T-helper 2 cell (primary cell): ENCODE measurements around the gene PER3.

Source experiments
- DNase-seq, 5 experiments: peaks; one replicate each; pipeline versions ENCODE4 v3.0.0 to v3.0.0-alpha.2; 2012 to 2022
- total RNA-seq, 2 donors: gene quantifications; one replicate each; lab custom pipeline; 2026; lab: John Stamatoyannopoulos, UW

PER3 gene
- total RNA-seq = 14.3 to 19.0 reads per million in 2 donors

DNA sequence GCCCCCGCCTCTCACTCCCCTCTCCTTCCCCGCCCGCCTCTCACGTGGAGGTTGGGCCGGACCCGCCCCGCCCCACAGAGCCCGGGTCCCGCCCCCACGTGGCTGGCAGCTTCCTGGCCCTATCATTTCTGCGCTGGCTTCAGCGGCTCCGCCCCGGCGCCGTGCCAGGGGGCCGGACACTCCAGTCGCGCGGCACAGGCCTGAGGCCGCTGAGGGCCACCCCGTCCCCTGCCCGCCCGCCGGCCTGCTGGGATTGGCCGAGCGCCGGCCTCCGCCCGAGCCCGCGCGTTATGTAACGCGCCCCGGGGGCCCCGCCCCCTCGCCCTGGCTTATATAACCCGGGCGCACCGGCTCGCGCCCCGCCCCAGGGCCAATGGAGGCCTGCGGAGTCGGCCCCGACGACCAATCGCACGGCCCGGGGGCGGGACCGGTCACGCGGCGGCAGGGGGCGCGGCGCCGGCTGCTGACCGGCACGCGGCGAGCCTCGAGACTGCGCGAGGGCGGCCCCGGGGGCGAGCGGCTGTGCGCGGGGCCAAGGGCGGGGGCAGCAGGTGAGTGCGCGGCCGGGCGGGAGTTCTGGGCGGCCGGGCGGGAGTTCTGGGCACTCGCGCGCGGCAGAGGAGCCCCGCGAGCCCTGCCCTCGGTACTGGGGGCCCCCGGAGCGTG, at the start of gene PER3:
TSS of gene PER3 (plus strand) at position 466 of the 666 bp plus-strand sequence. CDS start 587 bp downstream, outside the sequence.
- DNase-seq = peak; percentile 85 to 94 (median 87)

DNA sequence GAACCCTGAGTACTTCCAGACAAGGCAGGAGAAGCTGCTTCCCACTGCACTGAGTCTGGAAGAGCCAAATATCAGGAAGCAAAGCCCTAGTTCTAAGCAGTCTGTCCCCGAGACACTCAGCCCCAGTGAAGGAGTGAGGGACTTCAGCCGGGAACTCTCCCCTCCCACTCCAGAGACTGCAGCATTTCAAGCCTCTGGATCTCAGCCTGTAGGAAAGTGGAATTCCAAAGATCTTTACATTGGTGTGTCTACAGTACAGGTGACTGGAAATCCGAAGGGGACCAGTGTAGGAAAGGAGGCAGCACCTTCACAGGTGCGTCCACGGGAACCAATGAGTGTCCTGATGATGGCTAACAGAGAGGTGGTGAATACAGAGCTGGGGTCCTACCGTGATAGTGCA, 46.0 kb upstream of the PER3 start:
- DNase-seq = no peak

DNA sequence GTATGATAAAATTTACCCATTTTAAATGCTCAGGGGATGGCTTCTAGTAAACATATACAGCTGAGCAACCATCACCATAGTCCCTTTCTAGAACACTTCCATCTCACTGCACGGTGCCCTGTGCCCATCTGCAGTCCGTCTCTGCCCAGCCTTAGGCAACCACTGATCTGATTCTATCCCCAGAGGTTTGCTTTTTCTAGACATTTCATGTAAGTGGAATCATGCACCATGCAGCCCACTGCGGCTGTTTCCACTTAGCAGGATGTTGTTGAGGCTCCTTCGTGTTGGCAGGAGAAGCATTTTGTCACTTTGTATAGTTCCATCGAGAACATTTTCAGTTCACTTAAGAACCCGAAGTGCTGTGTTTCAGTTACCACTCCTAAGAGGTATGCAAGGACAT, 40.7 kb upstream of the PER3 start:
- DNase-seq = no peak

DNA sequence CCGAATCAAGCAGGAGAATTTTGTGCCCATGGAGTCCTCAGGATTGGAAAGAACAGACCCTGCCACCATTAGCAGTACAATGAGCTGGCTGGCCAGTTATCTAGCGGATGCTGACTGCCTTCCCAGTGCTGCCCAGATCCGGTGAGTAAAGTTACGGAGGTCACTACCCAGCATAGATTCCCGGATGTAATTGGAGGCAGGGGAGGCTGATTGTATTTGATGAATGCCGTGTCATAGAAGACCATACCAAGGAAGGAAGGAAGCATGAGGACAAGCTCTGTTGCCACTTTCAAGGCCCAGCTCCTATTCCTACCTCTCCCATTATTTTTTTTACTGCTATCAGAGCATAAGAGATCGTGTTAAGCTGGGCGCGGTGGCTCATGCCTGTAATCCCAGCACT, 39.2 kb upstream of the PER3 start:
- no peak for DNase-seq

DNA sequence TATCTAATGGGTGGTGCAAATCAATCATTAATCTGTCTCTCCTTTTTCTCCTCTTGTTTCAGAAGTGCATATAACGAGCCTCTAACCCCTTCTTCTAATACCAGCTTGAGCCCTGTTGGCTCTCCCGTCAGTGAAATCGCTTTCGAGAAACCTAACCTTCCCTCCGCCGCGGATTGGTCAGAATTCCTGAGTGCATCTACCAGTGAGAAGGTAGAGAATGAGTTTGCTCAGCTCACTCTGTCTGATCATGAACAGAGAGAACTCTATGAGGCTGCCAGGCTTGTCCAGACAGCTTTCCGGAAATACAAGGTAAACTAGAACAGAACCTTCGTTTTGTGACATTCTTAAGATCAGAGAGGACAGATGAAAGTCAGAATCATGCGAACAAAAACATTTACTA, 38.3 kb upstream of the PER3 start:
- no peak for DNase-seq

DNA sequence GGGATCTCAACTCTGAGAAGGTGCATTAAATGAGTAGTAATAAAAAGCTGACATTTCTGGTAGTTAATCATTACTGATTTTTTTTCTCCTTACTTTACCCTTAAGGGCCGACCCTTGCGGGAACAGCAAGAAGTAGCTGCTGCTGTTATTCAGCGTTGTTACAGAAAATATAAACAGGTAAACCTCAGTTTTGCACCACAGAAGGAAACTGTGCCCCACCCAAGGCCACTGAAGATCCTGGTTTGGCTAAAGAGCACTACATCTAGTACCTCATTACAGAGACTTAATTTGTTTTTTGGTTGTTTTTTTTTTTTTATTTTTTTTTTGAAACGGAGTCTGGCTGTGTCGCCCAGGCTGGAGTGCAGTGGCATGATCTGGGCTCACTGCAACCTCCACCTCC, 36.5 kb upstream of the PER3 start:
- DNase-seq = no peak

DNA sequence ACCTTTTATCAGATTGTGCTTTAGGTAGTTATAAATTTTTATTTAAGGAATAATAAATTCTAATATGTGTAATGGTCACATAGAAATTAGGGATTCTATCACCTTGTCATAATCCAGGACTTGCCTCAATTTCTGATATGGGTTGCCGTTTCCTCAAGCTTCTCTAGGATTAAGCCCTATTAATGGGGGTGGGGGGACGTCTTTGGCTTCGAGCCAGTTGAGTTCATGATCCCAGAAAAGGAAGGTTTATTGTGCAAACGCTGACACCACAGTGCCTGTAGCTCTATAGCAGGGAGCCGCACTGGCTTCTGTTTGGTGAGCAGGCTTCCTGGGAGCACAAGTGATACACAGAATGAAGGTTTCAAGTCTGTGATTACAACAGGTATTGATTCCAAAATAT, 35.0 kb upstream of the PER3 start:
- no peak for DNase-seq

DNA sequence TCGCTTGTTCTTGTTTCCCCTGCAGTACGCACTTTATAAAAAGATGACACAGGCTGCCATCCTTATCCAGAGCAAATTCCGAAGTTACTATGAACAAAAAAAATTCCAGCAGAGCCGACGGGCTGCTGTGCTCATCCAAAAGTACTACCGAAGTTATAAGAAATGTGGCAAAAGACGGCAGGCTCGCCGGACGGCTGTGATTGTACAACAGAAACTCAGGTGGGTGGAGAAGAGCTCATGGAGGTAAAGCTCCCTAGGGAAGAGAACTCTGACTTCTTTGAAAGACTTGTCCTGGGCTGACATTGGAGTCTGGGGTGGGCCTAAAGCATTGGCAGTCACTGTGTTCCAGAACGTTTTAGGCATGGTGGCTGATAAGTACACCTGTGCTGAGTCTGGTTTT, 32.9 kb upstream of the PER3 start:
- no peak for DNase-seq

DNA sequence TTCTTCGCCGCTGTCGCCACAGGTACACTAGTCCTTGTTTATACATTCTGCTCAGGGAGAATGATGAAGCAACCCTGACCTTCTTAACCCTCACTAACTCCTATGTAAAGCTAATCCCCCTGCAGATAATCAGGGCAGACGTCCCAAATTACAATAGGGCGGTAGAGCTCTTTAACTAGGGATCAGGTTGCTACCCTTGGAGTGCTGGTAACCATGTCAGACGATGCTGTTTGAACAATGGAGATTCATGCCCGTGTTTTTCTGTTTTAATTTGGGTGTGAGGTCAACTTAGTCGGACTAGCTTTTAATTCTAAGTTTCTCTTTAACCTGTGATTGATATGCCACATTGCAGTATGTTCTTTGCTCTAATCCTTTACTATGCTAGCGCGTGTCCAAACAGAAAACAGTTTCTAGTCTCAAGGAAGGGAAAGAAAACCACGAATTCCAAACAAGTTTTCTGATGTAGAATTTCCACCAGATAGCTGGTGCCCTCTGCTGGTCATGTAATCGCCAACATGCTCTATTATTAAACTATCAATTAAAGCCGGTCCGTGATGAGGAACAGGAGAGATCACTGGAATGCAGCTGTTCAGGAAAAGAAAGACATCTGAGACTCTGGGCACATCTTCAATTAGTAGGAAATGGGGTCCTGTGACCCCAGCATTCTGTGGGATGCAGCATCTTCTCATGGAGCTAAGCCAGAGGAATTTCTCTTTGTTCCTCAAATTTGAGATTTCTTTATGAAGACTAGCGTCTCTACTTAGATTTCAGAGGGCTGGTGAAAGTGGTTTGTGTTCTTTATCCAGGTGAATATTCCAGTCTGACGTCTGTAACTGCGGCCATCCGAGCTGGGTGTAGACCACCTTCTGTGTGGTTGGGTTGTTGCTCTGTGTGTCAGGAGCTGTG, 31.3 kb upstream of the PER3 start:
- peak in 4 of 5 experiments; percentile 20 to 31 (median 28) for DNase-seq

DNA sequence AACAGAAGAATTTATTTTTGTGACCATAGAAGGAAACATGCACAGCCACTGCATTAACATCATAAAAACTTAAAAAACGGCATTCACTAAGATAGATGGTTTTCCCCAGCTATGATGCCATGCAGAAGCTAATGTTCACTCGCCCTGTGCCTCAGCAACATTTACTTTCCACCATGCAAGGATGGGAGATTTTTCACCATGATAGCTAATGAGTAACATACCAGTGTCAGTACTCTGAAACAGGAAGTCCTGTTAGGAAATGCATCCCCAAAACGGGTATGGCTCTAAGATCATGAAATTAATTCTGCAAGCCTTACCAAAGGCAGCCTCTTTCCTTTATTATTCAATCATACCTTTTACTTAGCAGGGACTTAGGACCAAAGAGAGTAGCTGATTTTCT, 30.4 kb upstream of the PER3 start:
- DNase-seq = no peak

DNA sequence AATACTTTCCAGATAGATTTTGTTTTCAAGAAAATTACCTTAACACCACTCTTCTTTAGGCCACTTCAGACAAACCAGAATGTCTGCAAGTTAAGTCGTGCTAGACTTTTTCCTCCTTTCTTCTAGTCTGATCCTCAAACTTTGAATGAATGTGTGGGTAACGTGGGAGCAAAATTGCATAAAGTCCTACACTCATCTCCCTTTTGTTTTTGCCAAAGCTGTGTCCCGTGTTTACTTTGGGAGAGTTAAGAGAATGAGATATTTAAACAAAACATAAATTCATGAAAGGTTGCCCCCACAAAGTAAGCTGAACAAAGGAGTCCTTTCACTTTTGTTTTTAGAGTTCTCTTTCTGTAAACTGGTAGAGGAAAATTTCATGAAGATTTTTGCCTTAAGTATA, 29.9 kb upstream of the PER3 start:
- no peak for DNase-seq

DNA sequence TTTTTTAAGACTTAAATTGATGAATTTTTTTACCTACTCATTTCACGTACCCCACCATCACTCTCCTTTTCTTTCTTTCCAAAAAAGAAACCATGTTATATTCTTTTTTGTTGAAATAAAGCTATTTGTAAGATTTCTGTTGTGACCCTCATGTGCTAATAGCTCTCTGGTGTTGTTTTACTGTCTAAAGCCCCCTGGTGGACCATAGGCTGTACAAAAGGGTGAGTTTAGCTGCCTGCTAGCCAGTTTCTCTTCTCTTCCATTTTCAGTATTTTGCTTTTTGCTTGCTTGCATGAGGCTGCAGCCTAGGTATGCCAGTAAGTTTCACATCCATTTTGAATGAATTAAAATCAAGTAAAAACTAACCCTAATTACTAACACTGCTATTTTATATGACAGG, 28.6 kb upstream of the PER3 start:
- DNase-seq = peak in 1 of 5 experiments; percentile 12

DNA sequence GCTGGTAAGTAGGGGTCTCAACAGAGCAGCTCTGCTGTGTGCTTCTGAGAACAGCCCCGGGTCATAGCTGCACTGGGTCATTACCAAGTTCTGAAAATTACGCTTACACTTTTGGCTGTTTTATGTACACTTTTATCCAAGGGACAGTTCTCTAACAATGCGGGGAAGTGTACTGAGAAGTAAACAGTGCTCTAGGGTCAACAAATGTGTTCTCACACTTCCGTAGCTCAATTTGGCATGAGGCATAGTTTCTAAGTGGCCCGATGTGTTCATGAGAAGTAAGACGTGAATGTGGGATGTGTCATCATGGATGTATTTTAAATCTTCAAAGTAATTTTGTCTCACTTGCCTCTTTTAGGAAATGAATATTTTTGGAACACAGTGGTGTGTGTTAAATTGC, 23.8 kb upstream of the PER3 start:
- no peak for DNase-seq

DNA sequence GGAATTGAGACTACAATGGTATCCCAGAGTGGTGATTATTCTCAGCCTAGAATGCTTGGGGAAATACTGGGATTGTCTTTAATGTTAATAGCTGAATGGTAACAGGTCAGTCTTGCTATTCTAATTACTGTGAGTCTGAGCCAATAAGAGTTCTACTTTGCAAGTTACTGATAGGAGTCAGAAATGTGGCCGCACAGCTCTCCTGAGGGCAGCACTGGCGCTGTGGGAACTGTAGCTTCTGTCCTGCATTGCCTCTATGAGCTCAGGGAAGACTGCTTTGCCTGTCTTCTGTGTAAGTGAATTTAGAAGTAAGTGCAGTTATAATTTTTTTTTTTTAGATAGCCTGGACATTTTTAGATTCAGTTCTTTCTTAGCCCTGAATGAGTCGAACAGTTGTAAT, 23.0 kb upstream of the PER3 start:
- DNase-seq = no peak

DNA sequence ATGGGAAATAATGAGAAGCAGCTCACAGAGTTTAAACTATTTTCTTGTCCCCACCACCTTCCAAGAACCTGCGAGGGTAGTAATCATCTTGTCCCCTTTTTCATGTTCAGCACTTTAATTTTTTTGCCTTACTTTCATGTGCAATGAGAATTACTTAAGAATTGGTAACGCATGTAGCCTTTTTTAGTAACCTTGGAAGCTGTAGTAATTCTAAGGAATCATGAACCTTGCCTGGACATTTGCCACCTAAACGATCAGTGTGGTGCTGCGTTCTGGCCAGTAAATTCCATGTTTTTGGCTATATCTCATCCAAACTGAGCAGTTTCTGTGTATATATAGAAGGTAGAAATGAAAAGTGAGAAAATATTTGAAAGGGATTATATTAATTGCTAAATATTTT, 16.9 kb upstream of the PER3 start:
- no peak for DNase-seq

DNA sequence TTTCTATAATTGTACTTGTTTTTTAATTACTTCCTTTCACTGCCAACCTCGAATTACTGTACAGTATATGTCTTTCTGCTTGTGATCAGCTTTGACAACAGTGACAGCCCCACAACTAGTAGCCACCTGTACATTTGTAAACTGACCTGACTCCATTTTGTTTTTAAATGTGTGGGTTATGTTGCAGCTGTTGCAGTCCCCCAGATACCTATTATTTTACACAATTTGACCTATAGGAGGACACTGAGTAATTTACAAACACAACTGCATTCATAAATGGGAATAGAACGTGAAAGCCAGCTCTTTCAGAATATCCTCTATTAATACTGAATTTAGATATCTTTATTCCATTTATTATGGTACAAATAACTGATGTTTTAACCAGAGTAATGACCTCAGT, 15.5 kb upstream of the PER3 start:
- no peak for DNase-seq

DNA sequence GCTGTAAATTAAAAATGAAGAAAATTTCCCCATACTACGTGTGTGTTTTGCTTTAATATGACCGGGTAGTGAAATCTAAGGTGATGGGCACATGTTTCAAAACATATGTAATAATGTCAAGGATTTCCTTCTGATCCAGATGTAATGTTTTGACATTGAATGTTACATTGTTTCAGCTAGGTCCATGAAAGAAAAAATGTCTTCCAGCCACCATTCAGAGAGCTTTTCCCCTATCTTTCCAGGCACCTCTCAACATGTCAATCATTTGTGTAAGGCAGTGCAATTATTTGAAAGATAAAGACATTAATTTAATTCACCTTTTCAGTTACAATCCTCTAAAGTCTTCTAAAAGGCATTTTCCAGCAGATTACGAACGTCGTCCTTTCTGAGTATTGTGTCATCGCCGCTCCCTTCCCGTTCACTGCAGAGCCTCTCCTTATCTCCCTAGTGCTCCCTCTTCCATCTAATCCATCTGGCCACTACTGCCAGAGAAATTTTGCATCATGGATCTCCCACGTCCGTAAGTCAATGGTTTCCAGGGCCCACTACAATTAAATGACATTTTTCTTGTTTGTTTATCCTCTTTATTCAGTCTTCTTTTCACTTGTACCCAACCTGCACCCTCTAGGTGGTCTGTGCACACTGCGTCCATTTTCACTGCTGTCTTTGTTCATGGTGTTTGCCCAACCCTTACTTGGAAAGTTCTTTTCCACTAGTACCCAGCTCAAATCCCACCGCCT, 14.2 kb upstream of the PER3 start:
- DNase-seq = no peak

DNA sequence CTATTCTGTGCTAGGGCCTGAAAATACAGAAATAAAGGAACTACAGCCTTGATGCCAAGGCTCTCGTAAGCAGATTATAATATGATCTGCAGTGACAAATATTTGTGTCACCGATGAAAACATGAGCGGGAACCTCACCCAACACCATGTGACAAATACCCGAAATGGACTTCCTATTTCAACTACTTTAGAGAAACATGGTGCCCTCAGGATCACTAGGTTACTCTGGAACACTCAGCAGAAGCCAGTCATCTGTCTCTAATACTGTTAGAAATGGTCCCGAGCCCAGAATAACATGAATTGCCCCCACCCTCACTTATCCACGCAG, 13.5 kb upstream of the PER3 start:
- peak in 1 of 5 experiments; percentile 31 for DNase-seq

DNA sequence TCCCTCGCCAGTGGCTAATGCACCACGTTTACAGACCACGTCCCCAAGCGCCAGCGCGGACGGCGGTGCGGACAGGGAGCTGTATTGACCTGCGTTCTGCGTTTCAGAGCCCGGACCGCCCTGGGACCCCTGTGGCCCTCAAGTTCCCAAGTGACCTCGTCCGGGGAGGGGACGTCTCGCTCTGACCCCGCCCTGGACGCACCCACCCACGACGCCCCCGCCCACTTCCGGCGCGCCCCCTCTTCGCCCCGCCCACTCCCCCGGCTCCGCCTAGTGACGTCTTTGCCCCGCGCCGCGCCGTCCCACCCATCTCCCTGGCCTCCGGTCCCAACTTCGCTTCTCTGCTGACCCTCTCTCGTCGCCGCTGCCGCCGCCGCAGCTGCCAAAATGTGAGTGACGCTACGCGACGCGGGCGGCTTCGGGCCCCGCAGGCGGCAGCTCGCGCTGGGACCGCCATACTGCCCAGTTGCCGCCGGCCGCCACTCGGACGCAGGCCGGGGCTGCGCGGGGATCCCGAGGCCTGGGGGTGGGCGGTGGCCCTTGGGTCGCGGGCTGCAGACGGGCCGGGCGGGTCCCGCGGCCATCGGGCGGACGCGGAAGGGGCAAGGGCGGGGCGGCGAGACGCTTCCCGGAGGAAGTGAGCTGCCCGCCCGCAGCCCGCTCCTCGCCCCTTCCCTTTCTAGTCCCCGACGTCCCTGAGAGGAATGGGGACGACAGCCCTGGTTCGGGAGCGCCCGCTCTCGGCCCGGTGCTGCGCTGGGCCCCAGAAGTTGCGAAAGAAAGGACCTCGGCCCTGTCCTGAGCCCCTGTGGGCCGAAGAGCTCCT, 12.9 kb upstream of the PER3 start, which contains the start of gene VAMP3:
TSS of gene VAMP3 (plus strand) at position 300 of the 826 bp plus-strand sequence. CDS start at position 388, 88 bp downstream.
- peak; percentile 65 to 84 (median 81) for DNase-seq

DNA sequence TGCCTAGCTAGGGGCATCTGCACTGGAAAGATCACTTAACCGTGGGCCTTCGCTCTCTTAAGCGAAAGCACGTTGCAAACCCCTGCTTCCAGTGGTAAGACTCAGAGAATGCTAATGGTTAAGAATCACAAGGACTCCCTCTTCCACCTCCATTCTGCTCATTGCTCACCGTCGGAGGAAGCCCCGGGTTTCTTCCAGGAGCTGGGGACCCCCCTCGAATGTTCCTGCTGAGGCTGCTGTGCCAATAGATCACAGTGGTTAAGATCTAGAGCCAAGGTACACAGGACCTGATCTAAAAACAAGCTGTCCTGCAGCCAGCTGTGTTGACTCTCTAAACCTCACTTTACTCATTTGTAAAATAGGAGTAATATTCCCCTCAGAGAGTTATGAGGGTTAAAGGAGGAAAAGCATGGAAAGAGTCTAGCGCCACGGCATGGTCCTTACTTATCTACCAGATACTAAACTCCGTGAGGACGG, 12.2 kb upstream of the PER3 start:
- DNase-seq = peak in 1 of 5 experiments; percentile 9

DNA sequence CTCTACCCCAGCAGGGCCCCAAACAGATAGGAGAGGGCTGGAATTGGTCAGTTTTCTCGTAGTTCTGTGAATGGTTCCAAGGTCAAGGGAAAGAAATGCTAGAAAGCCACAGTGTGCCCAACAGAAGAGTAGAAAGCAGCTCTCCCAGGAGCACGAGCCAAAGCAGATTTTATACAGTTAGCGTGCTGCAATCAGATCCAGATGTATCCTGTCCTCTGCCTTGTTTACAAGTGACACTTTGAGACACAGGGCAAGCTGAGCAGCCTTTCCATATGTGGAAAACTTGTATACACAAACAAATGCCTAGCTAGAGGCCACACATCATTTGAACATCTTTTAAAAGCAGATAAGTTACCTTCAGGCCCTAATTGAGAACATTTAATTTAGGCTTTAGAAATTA, 6.5 kb upstream of the PER3 start:
- no peak for DNase-seq

DNA sequence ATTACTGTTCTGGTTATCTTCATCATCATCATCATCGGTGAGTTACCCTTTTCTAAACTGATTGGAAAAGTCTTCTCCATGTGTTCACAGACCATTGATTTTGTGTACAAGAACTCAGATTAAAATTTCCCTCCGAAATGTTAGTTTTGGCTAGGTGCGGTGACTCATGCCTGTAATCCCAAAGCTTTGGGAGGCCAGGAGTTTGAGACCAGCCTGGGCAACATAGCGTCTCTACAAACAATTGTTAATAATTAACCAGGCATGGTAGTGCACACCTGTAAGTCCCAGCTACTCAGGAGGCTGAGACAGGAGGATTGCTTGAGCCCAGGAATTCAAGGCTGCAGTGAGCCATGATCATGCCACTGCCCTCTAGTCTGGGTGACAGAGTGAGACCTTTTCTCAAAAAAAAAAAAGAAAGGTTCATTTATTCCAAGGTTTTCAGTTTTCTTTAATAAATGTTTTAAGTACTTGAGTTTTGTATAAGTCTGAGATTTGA, 5.9 kb upstream of the PER3 start:
- no peak for DNase-seq
